Osteoblast (primary cell): ENCODE measurements around the gene EXOSC3. TPM values are rescaled to one million over a fixed set of nuclear protein-coding genes. Genes with fewer than 3 reads are reported as not detected.

Experiments
- DNase-seq: peaks from one replicate; pipeline ENCODE4 v3.0.0; 2011; ENCODE audit warnings: low spot score, mixed read lengths; ENCODE audit not compliant: insufficient read length; ENCODE audit errors: missing footprints
- H2AFZ ChIP-seq: 2 replicates; pipeline ENCODE4 v1.6.0; 2011; ENCODE audit warnings: mild to moderate bottlenecking, low read length
- H3K27ac ChIP-seq: 2 replicates; pipeline ENCODE4 v1.5.1; 2011; ENCODE audit warnings: mild to moderate bottlenecking, low read depth, low read length, moderate library complexity
- H3K27me3 ChIP-seq: 2 replicates; pipeline ENCODE4 v1.6.0; 2012; ENCODE audit warnings: mild to moderate bottlenecking, control low read depth, inconsistent platforms, low read length, moderate library complexity; ENCODE audit not compliant: insufficient read depth
- H3K36me3 ChIP-seq: 2 replicates; pipeline ENCODE4 v1.5.1; 2011; ENCODE audit warnings: mild to moderate bottlenecking, low read length, control low read depth, moderate library complexity; ENCODE audit not compliant: insufficient read depth
- H3K4me1 ChIP-seq: 2 replicates; pipeline ENCODE4 v1.5.1; 2011; ENCODE audit warnings: mild to moderate bottlenecking, low read length, control low read depth, moderate library complexity; ENCODE audit not compliant: insufficient read depth
- H3K4me2 ChIP-seq: 2 replicates; pipeline ENCODE4 v1.6.0; 2011; ENCODE audit warnings: mild to moderate bottlenecking, low read length; ENCODE audit not compliant: insufficient read depth
- H3K4me3 ChIP-seq: fragments of 200-600 bp; sonication (generic); 3 replicates; pipeline ENCODE4 v1.5.1; 2012; ENCODE audit warnings: mild to moderate bottlenecking, low read length, inconsistent platforms; ENCODE audit not compliant: insufficient read depth
- H3K79me2 ChIP-seq: 2 replicates; pipeline ENCODE4 v1.6.0; 2012; ENCODE audit warnings: mild to moderate bottlenecking, low read length, control low read depth, inconsistent platforms; ENCODE audit not compliant: insufficient read depth
- H3K9me3 ChIP-seq: 2 replicates; pipeline ENCODE4 v1.5.1; 2011; ENCODE audit warnings: low read depth, low read length, control low read depth
- H4K20me1 ChIP-seq: 2 replicates; pipeline ENCODE4 v1.6.0; 2012; ENCODE audit warnings: mild to moderate bottlenecking, low read length, control low read depth; ENCODE audit not compliant: insufficient read depth
- total RNA-seq: library from RNA; depleted of rRNA; stranded (reverse); fragments of >200 nt; gene quantifications from 2 replicates; pipeline ENCODE4 v1.2.3, GENCODE V29; 2012
- TF ChIP-seq, protein P1 (sequence below): IDR thresholded peaks from 2 replicates; pipeline ENCODE4 v1.5.1; 2011; ENCODE audit warnings: mild to moderate bottlenecking, low read depth, low read length, moderate library complexity; ENCODE audit errors: extremely low read depth

Gene EXOSC3
- total RNA-seq, 1 donor = 24.6 TPM

DNA sequence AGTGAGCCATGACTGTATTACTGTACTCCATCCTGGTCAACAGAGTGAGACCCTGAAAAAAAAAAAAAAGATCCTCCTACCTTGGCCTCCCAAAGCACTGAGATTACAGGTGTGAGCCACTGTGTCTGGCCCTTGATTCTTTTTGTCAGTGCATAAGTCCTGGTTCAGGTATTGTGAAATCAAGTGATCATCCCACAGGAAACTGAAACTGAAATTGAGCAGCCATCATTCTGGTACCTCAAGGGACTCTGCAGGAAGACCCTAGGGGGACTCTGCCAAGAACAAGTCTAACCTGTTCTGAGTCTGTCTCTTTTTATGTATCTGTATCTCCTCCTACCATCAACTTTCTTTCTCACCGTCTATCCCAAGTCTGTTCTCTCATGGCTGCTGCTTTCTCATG lies 13.8 kb upstream of the EXOSC3 start:
- Histone ChIP-seq H2AFZ (no peak overlapping the region), H3K36me3 (no peaks in the 10 kb centered on the region), H3K27ac (no peak overlapping the region), H4K20me1 (peaks cover 20% of the 10 kb centered on the region), H3K27me3 (no peaks in the 10 kb centered on the region), H3K79me2 (peaks cover 32% of the 10 kb centered on the region), H3K4me1 (peaks cover 18% of the 10 kb centered on the region), H3K4me2 (no peak overlapping the region), H3K9me3 (no peaks in the 10 kb centered on the region), H3K4me3 (no peak overlapping the region)
- TF ChIP-seq, protein P1, sequence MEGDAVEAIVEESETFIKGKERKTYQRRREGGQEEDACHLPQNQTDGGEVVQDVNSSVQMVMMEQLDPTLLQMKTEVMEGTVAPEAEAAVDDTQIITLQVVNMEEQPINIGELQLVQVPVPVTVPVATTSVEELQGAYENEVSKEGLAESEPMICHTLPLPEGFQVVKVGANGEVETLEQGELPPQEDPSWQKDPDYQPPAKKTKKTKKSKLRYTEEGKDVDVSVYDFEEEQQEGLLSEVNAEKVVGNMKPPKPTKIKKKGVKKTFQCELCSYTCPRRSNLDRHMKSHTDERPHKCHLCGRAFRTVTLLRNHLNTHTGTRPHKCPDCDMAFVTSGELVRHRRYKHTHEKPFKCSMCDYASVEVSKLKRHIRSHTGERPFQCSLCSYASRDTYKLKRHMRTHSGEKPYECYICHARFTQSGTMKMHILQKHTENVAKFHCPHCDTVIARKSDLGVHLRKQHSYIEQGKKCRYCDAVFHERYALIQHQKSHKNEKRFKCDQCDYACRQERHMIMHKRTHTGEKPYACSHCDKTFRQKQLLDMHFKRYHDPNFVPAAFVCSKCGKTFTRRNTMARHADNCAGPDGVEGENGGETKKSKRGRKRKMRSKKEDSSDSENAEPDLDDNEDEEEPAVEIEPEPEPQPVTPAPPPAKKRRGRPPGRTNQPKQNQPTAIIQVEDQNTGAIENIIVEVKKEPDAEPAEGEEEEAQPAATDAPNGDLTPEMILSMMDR = no peak
- DNase-seq = no peak

DNA sequence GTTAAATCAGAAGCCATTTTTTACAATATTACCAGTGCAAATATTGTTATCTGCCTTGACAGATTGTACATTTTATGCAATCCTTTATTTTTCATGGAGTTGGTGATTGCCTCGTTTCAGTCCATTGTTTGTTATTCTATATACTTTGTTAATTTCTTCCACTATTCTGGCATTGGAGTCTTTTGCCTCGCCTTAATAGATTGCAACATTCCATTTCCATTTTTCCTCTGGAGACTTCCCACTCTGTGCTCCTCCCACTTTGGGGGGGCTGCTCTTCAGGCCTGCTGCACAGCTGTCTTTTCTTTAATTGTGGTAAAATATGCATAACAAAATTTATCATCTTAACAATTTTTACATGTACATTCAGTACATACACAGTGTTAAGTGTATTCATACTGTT lies 11.4 kb upstream of the EXOSC3 start:
- Histone ChIP-seq H3K36me3 (no peaks in the 10 kb centered on the region), H4K20me1 (no peaks in the 10 kb centered on the region), H3K27me3 (no peaks in the 10 kb centered on the region), H3K4me3 (no peak overlapping the region), H3K4me1 (peaks cover 4% of the 10 kb centered on the region), H3K27ac (no peak overlapping the region), H3K79me2 (peaks cover 9% of the 10 kb centered on the region), H3K4me2 (no peak overlapping the region), H2AFZ (no peak overlapping the region), H3K9me3 (no peaks in the 10 kb centered on the region)
- no peak for DNase-seq
- TF ChIP-seq, protein P1 = no peak

DNA sequence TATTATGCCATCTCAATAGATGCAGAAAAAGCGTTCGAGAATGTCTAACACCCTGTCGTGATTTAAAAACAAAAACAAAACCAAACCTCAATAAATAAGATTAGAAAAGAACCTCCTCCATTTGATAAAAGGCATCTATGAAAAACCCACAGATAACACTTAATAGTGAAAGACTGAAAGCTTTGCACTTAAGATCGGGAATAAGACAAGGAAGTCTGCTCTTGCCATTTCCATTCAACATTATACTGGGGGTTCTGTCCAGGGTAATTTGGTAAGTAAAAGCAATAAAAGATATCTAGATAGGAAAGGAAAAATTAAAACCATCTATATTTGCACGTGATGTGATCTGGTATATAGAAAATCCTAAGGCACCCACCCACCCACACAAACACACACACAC lies 7.3 kb upstream of the EXOSC3 start:
- Histone ChIP-seq H3K4me2 (no peak overlapping the region), H4K20me1 (no peaks in the 10 kb centered on the region), H3K36me3 (peaks cover 4% of the 10 kb centered on the region), H3K27ac (no peak overlapping the region), H3K79me2 (no peaks in the 10 kb centered on the region), H3K4me1 (no peaks in the 10 kb centered on the region), H2AFZ (no peak overlapping the region), H3K4me3 (no peak overlapping the region), H3K27me3 (no peaks in the 10 kb centered on the region), H3K9me3 (no peaks in the 10 kb centered on the region)
- TF ChIP-seq, protein P1 = no peak
- no peak for DNase-seq

DNA sequence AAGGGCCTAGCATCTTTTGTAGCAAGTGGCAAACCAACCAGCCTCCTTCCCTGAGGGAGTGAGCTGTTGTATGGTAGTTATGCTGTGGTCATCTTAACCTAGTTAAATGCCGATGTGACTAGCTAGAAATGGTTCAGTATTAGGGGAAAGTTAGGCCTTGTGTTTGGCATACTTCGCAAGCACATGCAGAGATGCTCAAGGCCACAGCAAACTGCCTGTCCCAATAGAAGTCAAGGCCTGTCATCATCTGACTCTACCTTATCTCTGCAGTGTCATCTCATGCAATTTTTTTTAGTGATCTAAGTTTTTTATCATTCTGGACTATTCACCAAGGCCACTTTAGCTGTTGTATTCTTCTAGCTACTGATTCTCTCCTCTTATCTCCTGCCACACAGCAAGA lies 5.2 kb upstream of the EXOSC3 start:
- no peaks in the 10 kb centered on the region for H3K9me3 ChIP-seq
- peaks cover under 1% of the 10 kb centered on the region for H3K79me2 ChIP-seq
- TF ChIP-seq, protein P1 = no peak
- H3K4me3 ChIP-seq = no peak overlapping the region
- H3K27me3 ChIP-seq = no peaks in the 10 kb centered on the region
- no peak overlapping the region for H3K27ac ChIP-seq
- H4K20me1 ChIP-seq = no peaks in the 10 kb centered on the region
- no peak overlapping the region for H2AFZ ChIP-seq
- peaks cover 2% of the 10 kb centered on the region for H3K4me1 ChIP-seq
- peaks cover 4% of the 10 kb centered on the region for H3K36me3 ChIP-seq
- H3K4me2 ChIP-seq = no peak overlapping the region
- no peak for DNase-seq
